Measurements from ENCODE around the gene FGF12. TPM values are rescaled to one million over a fixed set of nuclear protein-coding genes. Genes with fewer than 3 reads are reported as not detected.

The FGF12 gene
- total RNA-seq, 3 donors from 2014 or later: 0.18 TPM; not detected in 2

DNA sequence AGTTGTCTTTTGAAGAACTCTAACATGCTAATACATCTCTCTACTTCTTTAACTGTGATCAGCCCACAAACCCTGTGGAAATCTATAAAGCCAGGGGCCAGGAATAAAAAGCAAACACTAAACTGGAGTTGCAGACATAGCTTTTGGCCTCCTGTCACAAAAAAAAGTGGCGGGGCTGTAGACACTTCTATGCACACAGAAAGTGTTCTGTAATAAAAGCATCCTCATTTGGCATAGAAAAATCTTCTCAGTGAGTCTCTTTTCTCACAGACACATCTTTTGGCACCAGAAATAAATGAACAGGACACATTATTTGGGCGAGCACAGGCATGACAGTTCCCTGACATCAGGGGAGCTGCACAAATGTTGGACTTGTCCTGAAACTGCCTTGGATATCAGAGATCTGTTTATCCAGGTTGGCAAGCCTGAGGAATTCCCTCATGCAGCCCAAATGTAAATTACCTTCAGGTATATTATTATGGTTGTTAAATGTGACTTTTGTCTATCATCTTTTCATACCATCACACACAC, 355.4 kb downstream of the FGF12 start:
- ATAC-seq (no peak), DNase-seq (no peak)
- H3K4me3 Mint-ChIP-seq: no peak overlapping the region
- no peaks in the 10 kb centered on the region for H3K9me3 Mint-ChIP-seq
- no peaks in the 10 kb centered on the region for H3K27me3 Mint-ChIP-seq (ENCODE audit: low read depth)
- H3K36me3 Mint-ChIP-seq (ENCODE audit: insufficient read depth): no peaks in the 10 kb centered on the region
- no peaks in the 10 kb centered on the region for H3K4me1 Mint-ChIP-seq (ENCODE audit: low read depth)

DNA sequence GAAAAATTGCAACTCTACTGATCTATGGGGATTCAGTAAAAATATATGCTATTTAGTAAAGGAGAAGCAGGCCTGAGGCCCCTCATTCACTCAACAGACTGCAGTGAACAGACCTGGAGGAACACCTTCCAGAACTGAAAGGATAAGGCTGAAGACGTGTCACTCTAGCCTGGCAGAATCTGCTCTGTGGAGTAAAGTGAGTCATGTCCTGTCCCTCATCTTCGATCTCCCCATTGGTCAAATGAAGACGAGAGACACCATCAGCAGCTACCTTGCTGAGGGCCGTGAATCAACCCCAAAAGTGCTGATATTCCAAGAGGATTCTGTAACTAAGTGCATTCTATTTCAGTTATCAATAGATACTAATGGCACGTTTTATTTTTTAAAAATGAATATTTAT, 359.7 kb downstream of the FGF12 start:
- no peaks in the 10 kb centered on the region for H3K36me3 Mint-ChIP-seq (ENCODE audit: insufficient read depth)
- H3K27me3 Mint-ChIP-seq (ENCODE audit: low read depth): no peaks in the 10 kb centered on the region
- no peak for ATAC-seq
- no peaks in the 10 kb centered on the region for H3K9me3 Mint-ChIP-seq
- no peak overlapping the region for H3K4me3 Mint-ChIP-seq
- DNase-seq: no peak
- H3K4me1 Mint-ChIP-seq (ENCODE audit: low read depth): no peaks in the 10 kb centered on the region

- H3K36me3 Mint-ChIP-seq (ENCODE audit: insufficient read depth): no peaks in the 10 kb centered on the region
- H3K4me1 Mint-ChIP-seq (ENCODE audit: low read depth): no peaks in the 10 kb centered on the region
- H3K4me3 Mint-ChIP-seq: no peak overlapping the region
- no peak for DNase-seq
- H3K9me3 Mint-ChIP-seq: no peaks in the 10 kb centered on the region
- no peak for ATAC-seq
- H3K27me3 Mint-ChIP-seq (ENCODE audit: low read depth): no peaks in the 10 kb centered on the region
These were observed 360.4 kb downstream of the FGF12 start for GRCh38 chr3:192366916-192367315.

GRCh38 chr3:192365571-192365970, 361.8 kb downstream of the FGF12 start:
- Mint-ChIP-seq H3K9me3 (no peaks in the 10 kb centered on the region), H3K36me3 (ENCODE audit: insufficient read depth) (no peaks in the 10 kb centered on the region), H3K4me1 (ENCODE audit: low read depth) (no peaks in the 10 kb centered on the region), H3K27me3 (ENCODE audit: low read depth) (no peaks in the 10 kb centered on the region), H3K4me3 (no peak overlapping the region)
- DNase-seq: no peak
- ATAC-seq: no peak

DNA sequence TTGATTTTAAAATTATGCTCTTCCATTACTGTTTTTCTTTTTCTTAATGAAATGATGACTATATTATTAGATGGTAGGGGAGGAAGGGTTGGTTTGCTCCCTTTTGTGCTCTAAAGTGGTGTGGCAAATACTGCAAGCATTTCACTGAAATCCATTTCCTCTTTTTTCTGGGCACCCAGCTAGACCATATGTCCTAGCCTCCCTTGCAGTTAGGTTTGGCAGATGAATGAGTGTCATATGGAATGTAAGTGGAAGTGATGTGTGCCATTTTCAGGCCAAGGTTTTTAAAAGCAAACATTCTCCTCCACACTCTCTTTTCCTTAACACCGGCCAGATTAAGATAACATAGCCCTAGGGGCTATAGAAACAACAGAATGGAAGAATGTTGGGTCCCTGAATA, 363.0 kb downstream of the FGF12 start:
- H3K4me3 Mint-ChIP-seq: no peak overlapping the region
- ATAC-seq: no peak
- H3K36me3 Mint-ChIP-seq (ENCODE audit: insufficient read depth): no peaks in the 10 kb centered on the region
- no peaks in the 10 kb centered on the region for H3K9me3 Mint-ChIP-seq
- DNase-seq: no peak
- no peaks in the 10 kb centered on the region for H3K27me3 Mint-ChIP-seq (ENCODE audit: low read depth)
- H3K4me1 Mint-ChIP-seq (ENCODE audit: low read depth): no peaks in the 10 kb centered on the region

GRCh38 chr3:192354687-192355086, 372.7 kb downstream of the FGF12 start:
- H3K4me3 Mint-ChIP-seq: no peak overlapping the region
- H3K9me3 Mint-ChIP-seq: no peaks in the 10 kb centered on the region

DNA sequence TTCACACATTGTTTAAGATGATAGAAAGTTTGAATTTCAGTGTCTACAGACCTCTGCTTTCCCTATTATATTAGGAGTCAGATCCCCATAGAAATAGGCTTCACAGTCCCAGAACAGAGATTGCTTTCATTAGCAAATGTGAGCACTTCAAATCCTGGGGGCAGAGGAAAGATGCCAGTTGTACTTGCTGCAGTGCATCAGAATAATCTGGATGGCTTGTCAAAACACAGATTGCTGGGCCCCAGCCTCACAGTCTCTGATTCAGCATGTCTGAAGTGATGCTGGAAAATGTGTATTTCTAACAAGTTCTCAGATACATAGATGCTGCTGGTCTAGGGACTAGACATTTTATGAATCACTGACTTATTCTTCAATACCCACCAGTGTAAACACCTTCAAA, 375.2 kb downstream of the FGF12 start:
- DNase-seq: no peak
- Mint-ChIP-seq H3K27me3 (ENCODE audit: low read depth) (no peaks in the 10 kb centered on the region), H3K4me3 (no peak overlapping the region), H3K9me3 (no peaks in the 10 kb centered on the region), H3K4me1 (ENCODE audit: low read depth) (no peaks in the 10 kb centered on the region), H3K36me3 (ENCODE audit: insufficient read depth) (no peaks in the 10 kb centered on the region)
- no peak for ATAC-seq

More at GRCh38 chr3:192354687-192355086, 372.7 kb downstream of the FGF12 start:
- ATAC-seq: no peak
- Mint-ChIP-seq H3K36me3 (ENCODE audit: insufficient read depth) (no peaks in the 10 kb centered on the region), H3K4me1 (ENCODE audit: low read depth) (no peaks in the 10 kb centered on the region), H3K27me3 (ENCODE audit: low read depth) (no peaks in the 10 kb centered on the region)
- DNase-seq: no peak

DNA sequence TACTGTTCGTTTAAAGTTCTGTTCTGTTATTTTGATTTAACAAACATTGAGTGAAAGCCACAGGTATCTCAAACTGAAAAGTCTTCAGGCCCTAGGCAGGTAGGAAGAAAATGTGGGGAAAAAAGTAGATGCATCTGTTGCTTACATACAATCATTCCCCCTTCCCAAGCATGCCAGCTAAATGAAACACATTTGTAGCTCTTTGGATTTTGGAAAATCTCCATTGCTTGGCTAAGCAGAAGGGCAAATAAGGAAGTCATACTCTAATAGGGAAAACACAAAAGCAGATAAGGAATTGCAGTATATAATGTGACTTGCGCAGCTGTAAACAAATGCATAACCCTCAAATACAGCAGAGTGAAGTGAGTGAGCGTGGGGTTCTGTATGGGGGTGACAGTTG, 375.9 kb downstream of the FGF12 start:
- no peaks in the 10 kb centered on the region for H3K4me1 Mint-ChIP-seq (ENCODE audit: low read depth)
- no peaks in the 10 kb centered on the region for H3K9me3 Mint-ChIP-seq
- ATAC-seq: no peak
- no peaks in the 10 kb centered on the region for H3K27me3 Mint-ChIP-seq (ENCODE audit: low read depth)
- H3K4me3 Mint-ChIP-seq: no peak overlapping the region
- no peak for DNase-seq
- no peaks in the 10 kb centered on the region for H3K36me3 Mint-ChIP-seq (ENCODE audit: insufficient read depth)

DNA sequence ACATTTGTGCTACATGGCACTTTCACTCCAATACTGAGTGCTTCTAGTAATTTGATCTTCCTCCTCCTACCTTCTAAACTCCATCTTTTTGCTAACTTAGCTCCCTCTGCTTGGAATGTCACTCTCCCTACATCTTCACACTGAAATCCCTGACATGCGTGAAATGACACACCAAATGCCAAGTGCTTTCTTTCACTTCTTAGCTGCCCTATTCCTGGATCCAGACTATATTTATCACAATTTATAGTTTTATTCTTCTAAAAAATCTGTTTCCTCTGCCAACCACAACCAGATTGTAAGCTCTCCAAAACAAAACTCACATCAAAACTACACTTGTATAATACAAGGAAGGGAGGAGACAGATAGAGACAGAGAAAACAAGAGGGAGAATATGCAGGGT, 387.3 kb downstream of the FGF12 start:
- DNase-seq (no peak), ATAC-seq (no peak)
- H3K4me3 Mint-ChIP-seq: no peak overlapping the region
- H3K36me3 Mint-ChIP-seq (ENCODE audit: insufficient read depth): no peaks in the 10 kb centered on the region
- H3K4me1 Mint-ChIP-seq (ENCODE audit: low read depth): no peaks in the 10 kb centered on the region
- H3K27me3 Mint-ChIP-seq (ENCODE audit: low read depth): no peaks in the 10 kb centered on the region
- H3K9me3 Mint-ChIP-seq: no peaks in the 10 kb centered on the region

GRCh38 chr3:192339214-192339613, 388.1 kb downstream of the FGF12 start:
- H3K27me3 Mint-ChIP-seq (ENCODE audit: low read depth): no peaks in the 10 kb centered on the region
- ATAC-seq (no peak), DNase-seq (no peak)
- H3K4me1 Mint-ChIP-seq (ENCODE audit: low read depth): no peaks in the 10 kb centered on the region
- no peaks in the 10 kb centered on the region for H3K9me3 Mint-ChIP-seq
- no peak overlapping the region for H3K4me3 Mint-ChIP-seq
- no peaks in the 10 kb centered on the region for H3K36me3 Mint-ChIP-seq (ENCODE audit: insufficient read depth)

DNA sequence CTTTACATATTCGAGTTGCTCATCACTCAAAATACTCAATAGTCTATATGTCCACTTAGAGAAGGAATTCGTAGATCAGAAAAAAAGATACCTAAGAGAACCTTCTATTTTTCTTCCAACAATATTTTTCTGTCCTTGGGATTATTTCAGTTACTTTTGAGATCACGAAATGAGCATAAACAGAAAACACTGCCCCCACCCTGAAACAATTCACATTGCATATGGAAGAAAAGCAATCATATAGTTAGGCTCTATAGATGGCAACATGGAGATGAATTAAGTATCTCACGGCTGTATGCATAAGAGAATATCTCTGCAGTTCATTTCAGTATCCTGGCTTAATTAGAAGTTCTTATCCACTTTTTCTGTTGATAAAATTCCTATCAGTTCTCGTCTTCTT, 391.1 kb downstream of the FGF12 start:
- ATAC-seq: no peak
- Mint-ChIP-seq H3K4me3 (no peak overlapping the region), H3K4me1 (ENCODE audit: low read depth) (peaks cover 8% of the 10 kb centered on the region)

DNA sequence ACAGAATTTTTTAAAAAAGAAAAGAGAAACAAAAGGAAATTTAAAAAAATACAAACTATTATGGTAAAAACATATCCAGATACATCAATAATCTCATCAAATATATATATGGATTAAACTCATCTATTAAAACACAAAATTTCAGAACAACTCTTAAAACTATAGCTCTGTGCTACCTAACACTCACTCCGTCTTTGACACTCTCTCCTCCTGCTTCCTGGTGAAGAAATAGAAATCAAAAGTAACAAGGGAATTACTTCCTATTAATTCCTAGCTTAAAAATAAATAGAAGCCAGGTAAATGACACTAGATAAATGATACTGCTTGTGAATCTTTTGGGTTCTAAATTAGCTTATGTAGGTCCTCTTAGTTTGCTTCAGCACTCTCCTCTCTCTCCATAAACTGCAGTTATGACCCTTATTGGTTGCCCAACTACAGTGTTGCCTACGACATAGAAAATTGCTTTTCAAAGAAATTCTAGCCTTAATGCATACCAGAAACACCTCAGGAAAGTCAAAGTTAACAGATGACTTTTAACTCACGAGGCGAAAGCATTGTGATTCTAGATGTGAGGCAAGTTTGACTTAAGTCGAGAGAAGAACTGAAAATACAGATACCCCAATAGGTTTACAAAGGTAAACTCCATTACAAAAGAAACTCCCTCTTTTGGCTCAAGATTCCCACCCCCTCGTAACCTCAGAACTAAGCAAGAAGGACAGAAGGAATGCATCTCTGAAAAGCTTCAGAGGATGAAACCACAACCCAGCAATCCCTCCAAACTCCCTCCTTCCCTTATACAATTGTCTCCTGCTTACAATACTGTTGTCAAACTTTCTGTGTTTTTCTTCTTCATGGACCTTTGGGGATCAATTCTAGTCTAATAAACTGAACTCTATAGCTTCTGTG, 394.7 kb downstream of the FGF12 start:
- H3K4me1 Mint-ChIP-seq (ENCODE audit: low read depth): peaks cover 9% of the 10 kb centered on the region
- DNase-seq (no peak), ATAC-seq (no peak)
- H3K9me3 Mint-ChIP-seq: no peaks in the 10 kb centered on the region
- no peaks in the 10 kb centered on the region for H3K27me3 Mint-ChIP-seq (ENCODE audit: low read depth)
- no peak overlapping the region for H3K4me3 Mint-ChIP-seq
- no peaks in the 10 kb centered on the region for H3K36me3 Mint-ChIP-seq (ENCODE audit: insufficient read depth)

More for the DNA sequence above, 391.1 kb downstream of the FGF12 start:
- DNase-seq: no peak
- Mint-ChIP-seq H3K9me3 (no peaks in the 10 kb centered on the region), H3K27me3 (ENCODE audit: low read depth) (no peaks in the 10 kb centered on the region), H3K36me3 (ENCODE audit: insufficient read depth) (no peaks in the 10 kb centered on the region)

DNA sequence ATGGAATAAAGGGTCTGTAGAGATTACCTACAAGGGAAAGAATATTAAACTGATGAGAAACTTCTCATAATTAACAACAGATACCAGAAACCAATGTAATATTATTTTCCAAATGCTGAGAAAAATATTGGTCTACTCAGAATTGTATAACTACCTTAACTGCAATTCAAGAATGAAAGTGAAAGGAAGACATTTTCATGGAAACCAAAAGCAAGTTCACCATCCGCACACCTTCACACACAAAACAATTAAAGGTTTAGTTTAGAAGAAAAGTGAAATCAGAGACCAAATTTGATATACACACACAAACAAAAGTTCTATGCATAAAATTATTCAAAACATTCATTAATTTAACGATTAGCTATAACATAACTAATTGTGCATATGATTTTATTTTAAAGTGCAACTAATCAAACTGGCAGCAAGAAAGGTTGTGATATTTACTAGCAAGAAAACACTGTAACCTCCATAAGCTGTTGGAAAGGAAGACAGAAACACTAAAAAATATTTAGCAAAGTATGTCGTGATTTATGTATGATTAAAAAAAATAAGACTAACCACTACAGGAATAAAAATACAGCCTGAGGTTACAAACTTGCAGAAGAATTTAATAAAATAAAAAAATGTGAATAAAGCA, 395.5 kb downstream of the FGF12 start:
- H3K4me1 Mint-ChIP-seq (ENCODE audit: low read depth): peaks cover 9% of the 10 kb centered on the region
- H3K4me3 Mint-ChIP-seq: peak overlapping the region; percentile 29
- ATAC-seq (no peak), DNase-seq (no peak)
- H3K36me3 Mint-ChIP-seq (ENCODE audit: insufficient read depth): no peaks in the 10 kb centered on the region
- no peaks in the 10 kb centered on the region for H3K27me3 Mint-ChIP-seq (ENCODE audit: low read depth)
- H3K9me3 Mint-ChIP-seq: no peaks in the 10 kb centered on the region

- H3K36me3 Mint-ChIP-seq (ENCODE audit: insufficient read depth): no peaks in the 10 kb centered on the region
- ATAC-seq (no peak), DNase-seq (no peak)
- H3K9me3 Mint-ChIP-seq: peaks cover 7% of the 10 kb centered on the region
- H3K4me1 Mint-ChIP-seq (ENCODE audit: low read depth): peaks cover 4% of the 10 kb centered on the region
- no peaks in the 10 kb centered on the region for H3K27me3 Mint-ChIP-seq (ENCODE audit: low read depth)
- H3K4me3 Mint-ChIP-seq: no peak overlapping the region
These were observed 400.7 kb downstream of the FGF12 start for GRCh38 chr3:192326656-192327055.

DNA sequence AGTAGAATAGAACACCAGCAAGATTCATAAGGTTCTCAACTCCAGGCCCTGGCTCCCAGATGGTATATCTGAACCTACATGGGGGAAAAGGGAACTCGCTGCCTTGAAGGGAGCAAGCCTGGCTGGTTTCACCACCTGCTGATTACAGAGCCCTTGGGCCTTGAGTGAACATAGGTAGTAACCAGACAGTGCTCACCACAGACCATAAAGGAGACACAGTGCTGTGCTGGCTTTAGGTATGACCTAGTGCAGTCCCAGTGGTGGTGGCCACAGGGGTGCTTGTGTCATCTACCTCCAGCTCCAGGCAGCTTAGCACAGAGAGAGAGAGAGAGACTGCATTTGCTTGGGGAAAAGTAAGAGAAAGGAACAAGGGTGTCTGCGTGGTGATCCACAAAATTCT, 409.8 kb downstream of the FGF12 start:
- no peaks in the 10 kb centered on the region for H3K27me3 Mint-ChIP-seq (ENCODE audit: low read depth)
- H3K36me3 Mint-ChIP-seq (ENCODE audit: insufficient read depth): no peaks in the 10 kb centered on the region
- no peak for ATAC-seq
- H3K4me1 Mint-ChIP-seq (ENCODE audit: low read depth): no peaks in the 10 kb centered on the region
- no peak overlapping the region for H3K4me3 Mint-ChIP-seq
- H3K9me3 Mint-ChIP-seq: peaks cover 7% of the 10 kb centered on the region
- DNase-seq: no peak

All from activated T-cell treated with anti-CD3 and anti-CD28 coated beads, Interleukin-2, amount 50 U/mL, for 4 hours (primary cell).